Natural killer cell (primary cell): Measurements from ENCODE around the gene DPEP3. TPM values are rescaled to one million over a fixed set of nuclear protein-coding genes. Genes with fewer than 3 reads are reported as not detected.

Experiments
- ATAC-seq, 3 donors: fragments of 150-1000 bp in 2 of 3; fragments of 200-7000 bp in 1 of 3; cut with Tn5 transposase; 1 replicate in 1 of 3; 2 replicates in 2 of 3; pipeline ENCODE4 v1.10.0; 2021; ENCODE audit warnings: mild to moderate bottlenecking in 2 of 3, moderate library complexity in 2 of 3
- DNase-seq, 2 donors: peaks; one replicate each; pipeline versions ENCODE4 v3.0.0 to v3.0.0-alpha.2; 2013 to 2021; ENCODE audit warnings: mixed read lengths in 1 of 2
- H3K27ac ChIP-seq: one replicate; pipeline ENCODE4 v1.5.1; 2013; ENCODE audit warnings: mild to moderate bottlenecking, low read length
- H3K27me3 ChIP-seq: one replicate; pipeline ENCODE4 v1.6.1; 2013; ENCODE audit warnings: low read length; ENCODE audit not compliant: control insufficient read depth, insufficient read depth
- H3K36me3 ChIP-seq: one replicate; pipeline ENCODE4 v1.6.1; 2013; ENCODE audit warnings: low read length; ENCODE audit not compliant: control insufficient read depth, insufficient read depth
- H3K4me1 ChIP-seq: one replicate; pipeline ENCODE4 v1.6.1; 2013; ENCODE audit warnings: low read length; ENCODE audit not compliant: control insufficient read depth, insufficient read depth
- H3K4me3 ChIP-seq: one replicate; pipeline ENCODE4 v1.5.1; 2013; ENCODE audit warnings: low read length
- H3K9me3 ChIP-seq: one replicate; pipeline ENCODE4 v1.6.1; 2013; ENCODE audit warnings: low read length; ENCODE audit not compliant: control insufficient read depth, insufficient read depth
- H3K27ac Mint-ChIP-seq, 2 donors: one replicate each; pipeline ENCODE4 v1.8.0; 2022; ENCODE audit warnings: mild to moderate bottlenecking in 2 of 2, mixed read lengths in 2 of 2, moderate library complexity in 1 of 2
- H3K27me3 Mint-ChIP-seq, 2 donors: one replicate each; pipeline ENCODE4 v1.8.0; 2022; ENCODE audit warnings: low read depth in 2 of 2, mixed read lengths in 2 of 2
- H3K36me3 Mint-ChIP-seq: one replicate; pipeline ENCODE4 v1.8.0; 2022; ENCODE audit warnings: mixed read lengths
- H3K4me1 Mint-ChIP-seq, 2 donors: one replicate each; pipeline ENCODE4 v1.8.0; 2022; ENCODE audit warnings: mixed read lengths in 2 of 2
- H3K4me3 Mint-ChIP-seq: one replicate; pipeline ENCODE4 v1.8.0; 2022; ENCODE audit warnings: mild to moderate bottlenecking, moderate library complexity, mixed read lengths
- H3K9me3 Mint-ChIP-seq, 2 donors: one replicate each; pipeline ENCODE4 v1.8.0; 2022; ENCODE audit warnings: mixed read lengths in 2 of 2
- WGBS: methylation state at CpG from one replicate; pipeline ENCODE4 v1.1.7; 2013; ENCODE audit warnings: missing lambda C conversion rate; ENCODE audit not compliant: insufficient coverage; 5-methylcytosine and 5-hydroxymethylcytosine counted together
- intact Hi-C: fragments of 100-400 bp; cut with micrococcal nuclease; formaldehyde crosslinking; loops from one replicate; pipeline ENCODE4 v1.14.2; 2022
- total RNA-seq, 4 donors: library from RNA; stranded (reverse); fragments of 120-200 nt in 1 of 4; gene quantifications; one replicate each; pipeline versions ENCODE4 v1.2.3 to v1.2.4, GENCODE V29; 2013 to 2022
- TF ChIP-seq, protein P1 (sequence below): fragments of 200-600 bp; IDR thresholded peaks from one replicate; pipeline ENCODE4 v1.8.0; 2022; ENCODE audit warnings: antibody characterized with exemption

Gene DPEP3
- total RNA-seq, 3 donors from 2014 or later (not counting 1 experiment from before 2014, with no cell fraction given), result 0.53 to 1.00 (median 0.96) TPM

DNA sequence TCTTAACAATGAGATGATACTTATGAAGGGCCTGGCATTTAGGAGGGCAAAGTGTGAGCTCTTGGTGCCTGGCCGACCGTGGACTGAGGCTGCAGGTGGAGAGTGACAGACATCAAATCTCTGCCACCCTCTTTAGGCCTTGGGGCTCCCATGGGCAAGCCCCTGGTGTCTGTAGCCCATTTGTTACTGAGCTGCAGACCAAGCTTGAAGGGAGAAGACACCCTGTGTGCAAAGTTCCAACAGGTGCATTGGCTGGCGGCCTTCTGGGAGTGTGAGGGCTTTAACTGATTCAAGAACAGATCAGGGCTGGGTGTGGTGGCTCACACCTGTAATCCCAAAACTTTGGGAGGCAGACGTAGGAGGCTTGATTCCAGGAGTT is 47.8 kb downstream of the DPEP3 start:
- Histone ChIP-seq H3K27me3 (no peaks in the 10 kb centered on the region), H3K36me3 (peaks cover 71% of the 10 kb centered on the region), H3K4me3 (no peak overlapping the region), H3K27ac (no peak overlapping the region), H3K9me3 (no peaks in the 10 kb centered on the region), H3K4me1 (peaks cover 33% of the 10 kb centered on the region)
- Mint-ChIP-seq H3K9me3 (no peaks in the 10 kb centered on the region), H3K27me3 (no peaks in the 10 kb centered on the region), H3K4me1 (peaks cover 28 to 43% of the 10 kb centered on the region in 2 donors), H3K4me3 (no peak overlapping the region), H3K27ac (peak overlapping the region; percentile 18 to 68), H3K36me3 (no peaks in the 10 kb centered on the region)
- WGBS, result 90% methylated on average over 4 of the region's 4 CpGs
- ATAC-seq, result no peak
- TF ChIP-seq, protein P1, sequence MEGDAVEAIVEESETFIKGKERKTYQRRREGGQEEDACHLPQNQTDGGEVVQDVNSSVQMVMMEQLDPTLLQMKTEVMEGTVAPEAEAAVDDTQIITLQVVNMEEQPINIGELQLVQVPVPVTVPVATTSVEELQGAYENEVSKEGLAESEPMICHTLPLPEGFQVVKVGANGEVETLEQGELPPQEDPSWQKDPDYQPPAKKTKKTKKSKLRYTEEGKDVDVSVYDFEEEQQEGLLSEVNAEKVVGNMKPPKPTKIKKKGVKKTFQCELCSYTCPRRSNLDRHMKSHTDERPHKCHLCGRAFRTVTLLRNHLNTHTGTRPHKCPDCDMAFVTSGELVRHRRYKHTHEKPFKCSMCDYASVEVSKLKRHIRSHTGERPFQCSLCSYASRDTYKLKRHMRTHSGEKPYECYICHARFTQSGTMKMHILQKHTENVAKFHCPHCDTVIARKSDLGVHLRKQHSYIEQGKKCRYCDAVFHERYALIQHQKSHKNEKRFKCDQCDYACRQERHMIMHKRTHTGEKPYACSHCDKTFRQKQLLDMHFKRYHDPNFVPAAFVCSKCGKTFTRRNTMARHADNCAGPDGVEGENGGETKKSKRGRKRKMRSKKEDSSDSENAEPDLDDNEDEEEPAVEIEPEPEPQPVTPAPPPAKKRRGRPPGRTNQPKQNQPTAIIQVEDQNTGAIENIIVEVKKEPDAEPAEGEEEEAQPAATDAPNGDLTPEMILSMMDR, result no peak
- intact Hi-C loops, result no loop called here
- DNase-seq, result no peak

DNA sequence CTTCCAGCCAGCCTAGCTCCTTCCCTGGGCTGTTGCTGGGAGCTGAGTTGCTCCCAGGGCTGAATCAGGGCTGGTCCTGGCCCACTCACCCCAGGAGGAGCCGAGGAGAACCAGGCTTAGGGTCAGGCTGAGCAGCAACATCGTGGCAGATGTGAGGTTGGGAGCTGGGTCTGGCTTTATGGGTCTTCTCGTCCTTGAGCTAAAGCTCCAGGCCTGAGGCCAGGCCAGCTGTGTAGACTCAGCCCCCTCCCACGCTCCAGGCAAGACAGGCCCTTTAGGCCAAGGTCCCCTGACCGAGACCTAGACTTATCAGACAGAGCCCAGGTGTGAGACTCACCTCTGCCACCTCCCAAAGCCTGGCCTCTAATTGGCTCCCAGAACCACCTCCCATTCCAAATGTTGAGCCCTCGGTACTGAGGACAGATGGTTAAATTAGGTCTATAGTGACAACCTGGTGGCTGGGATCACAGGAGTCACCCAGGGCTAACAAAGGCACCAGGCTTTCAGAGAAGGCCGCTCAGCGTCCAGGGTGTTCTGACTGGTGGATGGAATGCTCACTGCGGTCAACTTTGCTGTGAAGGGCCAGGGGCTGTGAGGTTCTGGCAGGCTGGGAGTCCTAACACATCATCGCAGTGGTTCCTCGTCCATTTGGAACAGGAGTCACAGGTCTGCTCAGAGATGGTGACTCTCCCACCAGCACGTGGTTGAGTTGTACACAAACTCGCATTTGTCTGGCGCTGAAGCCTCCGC is 48.4 kb downstream of the DPEP3 start, which contains the start of gene CTRL:
TSS of gene CTRL (minus strand) at position 151 of the 750 bp plus-strand sequence. CDS start at position 141, 10 bp downstream.
- DNase-seq, result no peak
- Mint-ChIP-seq H3K36me3 (no peaks in the 10 kb centered on the region), H3K4me1 (peaks cover 22 to 37% of the 10 kb centered on the region in 2 donors), H3K27ac (peak within 1 kb of the TSS; percentile 18 to 68), H3K9me3 (no peaks in the 10 kb centered on the region), H3K4me3 (no peak within 1 kb of the TSS), H3K27me3 (no peaks in the 10 kb centered on the region)
- ATAC-seq, result no peak
- WGBS, result 95% methylated on average over 15 of the region's 15 CpGs
- intact Hi-C loops, result no loop called here
- Histone ChIP-seq H3K4me3 (no peak within 1 kb of the TSS), H3K27me3 (no peaks in the 10 kb centered on the region), H3K9me3 (no peaks in the 10 kb centered on the region), H3K36me3 (peaks cover 73% of the 10 kb centered on the region), H3K27ac (peak within 1 kb of the TSS; percentile 25), H3K4me1 (peaks cover 28% of the 10 kb centered on the region)
- TF ChIP-seq, protein P1, result no peak

DNA sequence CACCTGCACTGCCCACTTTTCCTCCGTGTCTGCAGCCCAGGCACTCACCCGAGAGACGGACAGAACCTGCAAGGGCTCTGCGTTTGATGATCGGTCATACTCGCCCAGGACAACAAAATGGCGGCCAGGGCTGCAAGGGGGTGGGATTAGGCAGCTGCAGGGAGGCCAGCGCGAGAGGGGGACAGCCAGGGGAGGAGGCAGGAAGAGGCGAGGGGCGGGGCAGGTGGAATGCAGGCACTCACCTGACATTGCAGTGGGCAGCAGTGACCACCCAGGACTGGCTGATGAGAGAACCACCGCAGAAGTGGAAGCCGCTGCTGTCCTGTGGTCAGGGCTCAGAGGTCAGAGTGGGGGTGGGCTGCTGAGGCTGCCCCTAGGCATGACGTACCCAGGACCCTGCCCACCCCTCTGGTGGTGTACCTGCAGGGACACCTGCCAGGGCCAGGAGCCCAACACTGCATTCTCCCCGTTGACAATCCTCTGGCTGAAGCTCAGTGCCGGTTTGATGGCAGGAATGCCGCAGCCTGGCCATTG is 49.6 kb downstream of the DPEP3 start:
- H3K36me3 Mint-ChIP-seq, result no peaks in the 10 kb centered on the region
- no peak for DNase-seq
- H3K27me3 Mint-ChIP-seq, result no peaks in the 10 kb centered on the region
- no peak overlapping the region for H3K27ac ChIP-seq
- H3K27ac Mint-ChIP-seq, result peak overlapping the region in 1 of 2 donors; percentile 68
- no peaks in the 10 kb centered on the region for H3K9me3 Mint-ChIP-seq
- no peaks in the 10 kb centered on the region for H3K9me3 ChIP-seq
- H3K4me3 ChIP-seq, result no peak overlapping the region
- ATAC-seq, result no peak
- 97% methylated on average over 17 of the region's 17 CpGs for WGBS
- no peak overlapping the region for H3K4me3 Mint-ChIP-seq
- intact Hi-C loops, result no loop called here
- peaks cover 73% of the 10 kb centered on the region for H3K36me3 ChIP-seq
- TF ChIP-seq, protein P1, result no peak
- H3K27me3 ChIP-seq, result no peaks in the 10 kb centered on the region
- peaks cover 25% of the 10 kb centered on the region for H3K4me1 ChIP-seq
- peaks cover 17 to 32% of the 10 kb centered on the region in 2 donors for H3K4me1 Mint-ChIP-seq
